Measurements from ENCODE around the gene OGG1.

OGG1 gene

GRCh38 chr3:9749645-9750555, at the start of gene OGG1:
Gene OGG1 (plus strand): TSS chr3:9749952. CDS start chr3:9750287, 335 bp downstream.
- DNase-seq: no peak

- DNase-seq: no peak
These were observed 49.2 kb upstream of the OGG1 start for GRCh38 chr3:9700536-9700935.

- DNase-seq: no peak
These were observed 48.7 kb upstream of the OGG1 start for GRCh38 chr3:9701006-9701405.

GRCh38 chr3:9701711-9702110, 48.0 kb upstream of the OGG1 start:
- no peak for DNase-seq

- DNase-seq: no peak
These were observed 46.5 kb upstream of the OGG1 start for GRCh38 chr3:9703240-9703639.

GRCh38 chr3:9703736-9704346, 45.9 kb upstream of the OGG1 start, which contains the start of gene CPNE9:
Gene CPNE9 (plus strand): TSS chr3:9703833. CDS start chr3:9703997, 164 bp downstream.
- DNase-seq: no peak

GRCh38 chr3:9704347-9705322, 45.1 kb upstream of the OGG1 start:
- no peak for DNase-seq

- no peak for DNase-seq
These were observed 39.5 kb upstream of the OGG1 start for GRCh38 chr3:9710174-9710739.

GRCh38 chr3:9712415-9712814, 37.3 kb upstream of the OGG1 start:
- DNase-seq: no peak

- DNase-seq: no peak
These were observed 36.6 kb upstream of the OGG1 start for GRCh38 chr3:9713142-9713541.

- DNase-seq: no peak
These were observed 34.6 kb upstream of the OGG1 start for GRCh38 chr3:9715136-9715535.

- no peak for DNase-seq
These were observed 33.9 kb upstream of the OGG1 start for GRCh38 chr3:9715764-9716437.

- DNase-seq: no peak
These were observed 32.8 kb upstream of the OGG1 start for GRCh38 chr3:9716801-9717555.

- DNase-seq: no peak
These were observed 32.2 kb upstream of the OGG1 start for GRCh38 chr3:9717563-9717962.

- DNase-seq: no peak
These were observed 31.6 kb upstream of the OGG1 start for GRCh38 chr3:9718118-9718517.

- no peak for DNase-seq
These were observed 28.6 kb upstream of the OGG1 start for GRCh38 chr3:9721015-9721699.

GRCh38 chr3:9721700-9722060, 28.1 kb upstream of the OGG1 start:
- DNase-seq: no peak

- no peak for DNase-seq
These were observed 23.8 kb upstream of the OGG1 start for GRCh38 chr3:9725775-9726515.

- no peak for DNase-seq
These were observed 22.6 kb upstream of the OGG1 start for GRCh38 chr3:9727041-9727595.

GRCh38 chr3:9727743-9728142, 22.0 kb upstream of the OGG1 start:
- no peak for DNase-seq

Data from cortex of kidney (tissue), 1 donor.